Measurements from ENCODE around the gene ICAM4.

Gene ICAM4

GRCh38 chr19:10291554-10292205, 4.9 kb downstream of the ICAM4 start:
- DNase-seq, result no peak

DNA sequence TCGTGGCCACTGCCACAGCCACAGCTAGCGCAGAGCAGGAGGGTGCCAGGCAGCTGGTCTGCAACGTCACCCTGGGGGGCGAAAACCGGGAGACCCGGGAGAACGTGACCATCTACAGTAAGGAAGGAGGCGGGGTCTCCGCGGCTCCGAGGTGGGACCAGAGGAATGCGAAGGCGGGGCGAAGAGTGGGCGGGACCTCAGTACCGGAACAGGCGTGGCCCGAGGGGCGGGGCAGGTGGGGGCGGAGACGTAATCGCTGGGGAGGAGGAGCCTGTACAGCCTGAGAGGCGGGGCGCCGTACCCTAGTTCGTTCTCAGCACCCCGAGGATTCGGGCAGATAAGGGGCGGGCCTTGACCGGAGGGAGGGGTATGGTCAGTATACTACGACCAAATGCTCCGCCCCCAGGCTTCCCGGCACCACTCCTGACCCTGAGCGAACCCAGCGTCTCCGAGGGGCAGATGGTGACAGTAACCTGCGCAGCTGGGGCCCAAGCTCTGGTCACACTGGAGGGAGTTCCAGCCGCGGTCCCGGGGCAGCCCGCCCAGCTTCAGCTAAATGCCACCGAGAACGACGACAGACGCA, 5.5 kb downstream of the ICAM4 start:
- peak; percentile 63 for DNase-seq

- no peak for DNase-seq
These were observed 6.3 kb downstream of the ICAM4 start for GRCh38 chr19:10292789-10293636.

GRCh38 chr19:10293637-10294367, 7.0 kb downstream of the ICAM4 start:
- no peak for DNase-seq

- DNase-seq, result no peak
These were observed 7.6 kb downstream of the ICAM4 start for GRCh38 chr19:10294368-10294697.

- DNase-seq, result peak; percentile 57
These were observed 8.6 kb downstream of the ICAM4 start for GRCh38 chr19:10295305-10295846.

DNA sequence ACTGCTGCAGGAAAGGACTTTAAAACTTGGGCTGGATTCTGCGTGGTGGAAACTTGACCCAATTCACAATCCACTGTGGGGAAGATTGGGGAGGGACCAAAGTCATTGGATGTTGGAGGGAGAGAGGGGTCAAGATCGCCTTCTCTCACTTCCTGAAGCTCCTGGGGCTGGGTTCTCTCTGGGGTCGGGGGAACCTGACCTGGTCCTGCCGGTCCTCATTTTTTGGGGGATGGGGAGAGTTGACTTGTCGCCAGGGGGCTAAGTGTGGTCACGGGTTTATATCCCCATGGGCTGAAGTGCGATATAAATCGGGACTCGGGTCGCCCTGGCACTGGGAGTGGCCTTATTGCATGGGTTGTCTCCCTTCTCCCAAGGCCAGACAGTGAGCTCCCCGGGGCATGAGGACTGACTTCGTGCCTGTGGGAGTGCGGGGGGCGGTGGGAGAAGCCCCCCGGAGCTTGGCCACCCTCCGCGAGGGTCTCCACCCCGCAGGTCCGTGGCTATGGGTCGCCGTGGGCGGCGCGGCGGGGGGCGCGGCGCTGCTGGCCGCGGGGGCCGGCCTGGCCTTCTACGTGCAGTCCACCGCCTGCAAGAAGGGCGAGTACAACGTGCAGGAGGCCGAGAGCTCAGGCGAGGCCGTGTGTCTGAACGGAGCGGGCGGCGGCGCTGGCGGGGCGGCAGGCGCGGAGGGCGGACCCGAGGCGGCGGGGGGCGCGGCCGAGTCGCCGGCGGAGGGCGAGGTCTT, 9.3 kb downstream of the ICAM4 start:
- no peak for DNase-seq

DNA sequence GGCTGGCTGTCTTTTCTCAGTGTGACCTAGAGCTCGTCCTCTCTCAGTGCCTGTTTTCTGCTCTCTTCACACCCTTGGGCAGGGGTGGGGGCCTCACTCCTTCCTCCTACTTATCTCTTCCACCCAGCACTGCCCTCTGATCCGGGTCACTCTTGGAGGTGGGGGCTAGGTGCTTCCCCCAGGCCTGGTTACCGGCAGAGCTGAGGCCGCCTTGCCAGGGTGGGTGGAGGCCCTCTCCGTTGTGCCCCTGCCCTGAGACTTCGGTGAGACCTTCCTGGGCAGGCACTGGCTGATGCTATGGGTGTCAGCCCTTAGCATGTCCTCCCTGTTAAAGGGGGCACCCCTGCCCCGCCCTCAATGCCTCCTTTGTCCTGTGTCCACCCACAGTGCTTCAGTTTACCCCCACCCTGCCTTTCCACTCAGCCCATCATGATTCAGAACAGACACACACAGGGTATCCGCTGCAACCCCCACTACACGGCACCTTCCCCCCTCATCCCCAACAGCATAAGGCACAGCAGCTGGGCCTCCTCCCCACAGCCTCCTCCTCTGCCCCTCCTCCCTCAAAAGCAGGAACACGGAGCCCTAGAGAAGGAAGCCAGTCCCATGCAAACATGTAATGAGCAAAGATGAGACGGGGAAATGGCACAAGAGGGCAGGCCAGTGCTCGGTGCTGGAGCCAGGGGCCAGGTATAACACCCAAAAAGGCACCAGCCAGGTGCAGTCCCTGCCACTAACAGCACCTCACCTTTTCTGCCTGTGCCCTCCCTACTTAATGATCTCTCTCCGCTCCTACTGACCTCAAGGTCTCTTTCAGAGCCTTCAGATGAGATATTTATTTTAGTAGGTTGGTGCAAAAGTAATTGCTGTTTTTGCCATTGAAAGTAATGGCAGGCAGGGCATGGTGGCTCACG, 13.0 kb downstream of the ICAM4 start:
- no peak for DNase-seq

DNA sequence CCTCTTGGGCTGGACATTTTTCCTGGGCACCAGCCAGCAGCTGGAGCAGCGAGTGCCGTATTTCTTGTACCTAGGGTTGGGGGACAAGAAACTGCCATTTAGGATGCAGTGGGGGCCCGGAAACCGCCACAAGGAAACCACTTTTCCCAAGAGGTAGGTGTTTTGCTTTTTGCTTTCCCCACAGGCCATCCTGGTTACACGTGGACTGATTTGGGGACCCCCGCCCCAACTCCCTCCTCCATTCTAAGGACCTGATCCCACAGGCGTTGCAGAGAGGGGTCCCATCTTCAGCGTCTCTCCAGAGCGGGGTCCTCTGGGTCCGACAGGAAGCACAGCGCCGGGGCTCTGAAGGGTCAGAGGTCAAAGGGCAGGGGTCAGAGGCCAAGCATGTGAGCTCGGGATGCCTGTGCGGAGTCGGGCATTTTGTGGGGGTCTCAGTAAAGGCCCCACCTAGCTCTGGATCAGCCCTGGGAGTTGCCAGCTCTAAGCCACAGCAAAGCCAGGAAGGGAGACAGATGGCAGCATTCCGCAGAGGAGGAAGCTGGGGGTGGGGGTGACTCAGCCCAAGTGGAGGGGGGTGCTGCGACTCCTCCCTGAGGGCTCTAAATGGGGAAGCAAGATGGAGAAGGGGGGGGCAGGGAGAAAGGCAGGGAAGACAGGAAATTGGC, 18.5 kb downstream of the ICAM4 start:
- no peak for DNase-seq

DNA sequence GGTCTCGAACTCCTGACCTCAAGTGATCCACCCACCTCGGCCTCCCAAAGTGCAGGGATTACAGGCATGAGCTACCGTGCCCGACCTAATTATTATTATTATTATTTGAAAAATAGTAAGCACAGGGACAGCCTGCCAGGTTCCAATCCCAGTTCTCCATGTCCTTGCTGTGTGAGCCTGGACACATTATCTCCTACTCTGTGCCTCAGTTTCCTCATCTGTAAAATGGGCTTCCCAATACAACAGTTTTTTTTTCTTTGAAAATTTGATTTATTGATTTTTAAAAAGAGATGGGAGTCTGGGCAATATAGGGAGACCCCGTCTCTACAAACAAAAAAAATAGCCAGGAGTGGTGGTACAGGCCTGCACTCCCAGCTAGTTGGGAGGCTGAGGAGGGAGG, 19.6 kb downstream of the ICAM4 start:
- no peak for DNase-seq

DNA sequence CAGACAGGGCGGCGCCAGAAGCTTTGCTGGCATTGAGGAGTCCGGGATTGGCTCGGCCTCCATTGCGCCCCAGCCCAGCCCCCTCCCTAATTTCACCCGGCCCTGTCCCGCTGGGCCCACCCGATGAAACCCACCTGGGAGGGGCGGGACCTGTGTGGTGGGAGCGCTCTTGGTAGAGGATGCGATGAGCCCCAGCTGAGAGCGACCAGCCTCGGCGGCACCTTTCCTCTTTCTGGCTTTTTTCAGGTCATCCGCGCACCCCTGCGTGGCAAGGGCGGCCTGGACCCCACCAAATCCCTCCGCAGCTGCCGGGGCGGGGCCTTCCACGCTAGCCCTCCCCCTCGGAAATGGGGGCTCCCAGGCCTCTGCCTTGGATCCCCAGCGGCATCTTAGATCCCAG, 22.7 kb downstream of the ICAM4 start, which contains the start of gene ZGLP1:
ZGLP1 (minus strand) TSS at position 393 of the 400 bp plus-strand sequence.
- no peak for DNase-seq

- DNase-seq, result peak; percentile 93
These were observed 28.8 kb downstream of the ICAM4 start, which contains the start of gene FDX2 for GRCh38 chr19:10315335-10316214. FDX2 (minus strand) TSS chr19:10316015; CDS start chr19:10315996, 19 bp downstream.

DNA sequence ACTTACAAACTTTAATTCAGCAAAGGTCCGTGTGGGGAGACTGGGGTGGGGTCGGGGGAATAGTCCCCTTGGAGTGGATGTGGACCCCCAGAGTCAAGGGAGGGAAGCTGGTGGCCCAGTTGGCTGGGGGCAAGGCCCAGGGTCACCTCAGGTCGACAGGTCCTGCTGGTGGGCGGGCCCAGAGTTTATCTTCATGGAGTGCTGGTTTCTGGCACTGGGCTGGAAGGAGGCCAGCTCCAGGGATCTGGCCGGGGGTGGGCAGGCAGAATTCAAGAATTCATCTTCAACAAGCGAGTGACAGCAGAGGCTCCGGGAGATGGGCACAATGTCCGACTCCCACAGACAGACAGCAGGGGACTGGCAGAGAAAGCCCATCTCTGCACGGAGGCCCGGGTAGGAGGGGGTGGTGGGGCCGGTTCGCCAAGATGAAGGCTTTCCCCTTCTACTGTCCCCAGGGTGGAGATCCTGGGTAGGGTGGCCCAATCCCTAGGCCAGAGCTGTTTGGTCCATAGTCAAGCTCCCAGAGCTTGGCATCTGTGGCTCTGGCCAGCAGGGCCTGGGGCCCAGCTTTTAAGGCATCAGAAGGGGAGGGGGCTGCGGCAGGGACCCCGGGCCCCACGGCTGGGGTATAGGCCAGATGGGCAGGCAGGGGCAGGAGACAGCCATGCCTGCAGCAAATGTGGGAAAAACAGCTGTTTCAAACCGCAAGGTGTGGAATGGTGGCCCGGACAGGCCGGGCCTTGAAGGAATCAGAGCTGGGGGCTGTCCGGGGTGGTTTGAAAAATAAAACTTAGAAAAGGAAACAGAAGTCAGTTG, 29.7 kb downstream of the ICAM4 start:
- DNase-seq, result no peak

DNA sequence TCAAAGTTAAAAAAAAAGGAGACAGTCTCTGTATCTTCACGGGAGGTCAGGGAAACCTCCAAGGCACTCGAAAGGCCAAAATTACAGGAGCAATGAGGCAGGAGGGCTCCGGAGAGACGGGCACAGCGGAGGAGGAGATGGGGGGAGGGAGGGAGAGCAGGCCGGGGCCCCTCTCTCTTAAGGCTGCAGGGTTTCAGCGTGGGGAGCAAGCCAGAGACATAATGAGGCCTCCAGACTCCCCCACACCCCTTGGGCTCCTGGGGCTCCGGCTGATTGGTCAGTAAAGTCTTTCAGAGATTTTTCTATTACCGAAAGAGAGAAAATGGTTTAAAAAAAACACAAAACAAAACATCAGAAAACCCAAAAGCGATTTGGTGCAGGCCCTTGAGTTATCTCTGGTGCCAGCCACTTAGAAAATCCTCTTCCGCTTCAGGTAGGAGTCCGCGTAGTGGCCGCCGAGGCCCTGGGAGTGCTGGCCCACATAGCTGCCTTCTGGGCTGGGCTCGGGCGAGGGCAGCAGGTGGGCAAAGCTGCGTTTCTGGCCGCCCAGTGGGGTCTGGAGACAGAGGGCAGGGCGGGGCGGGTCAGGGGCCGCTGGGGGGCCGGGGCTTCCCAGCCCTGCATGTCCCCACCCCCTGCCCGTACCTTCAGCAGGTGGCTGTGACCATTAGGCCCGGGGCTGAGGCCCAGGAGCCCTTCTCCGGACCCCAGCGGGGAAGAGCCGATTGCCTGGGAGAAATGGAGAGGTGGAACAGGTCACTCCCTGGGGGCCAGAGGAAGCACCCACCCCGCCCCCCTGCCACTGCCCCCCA, 30.5 kb downstream of the ICAM4 start:
- DNase-seq, result no peak

DNA sequence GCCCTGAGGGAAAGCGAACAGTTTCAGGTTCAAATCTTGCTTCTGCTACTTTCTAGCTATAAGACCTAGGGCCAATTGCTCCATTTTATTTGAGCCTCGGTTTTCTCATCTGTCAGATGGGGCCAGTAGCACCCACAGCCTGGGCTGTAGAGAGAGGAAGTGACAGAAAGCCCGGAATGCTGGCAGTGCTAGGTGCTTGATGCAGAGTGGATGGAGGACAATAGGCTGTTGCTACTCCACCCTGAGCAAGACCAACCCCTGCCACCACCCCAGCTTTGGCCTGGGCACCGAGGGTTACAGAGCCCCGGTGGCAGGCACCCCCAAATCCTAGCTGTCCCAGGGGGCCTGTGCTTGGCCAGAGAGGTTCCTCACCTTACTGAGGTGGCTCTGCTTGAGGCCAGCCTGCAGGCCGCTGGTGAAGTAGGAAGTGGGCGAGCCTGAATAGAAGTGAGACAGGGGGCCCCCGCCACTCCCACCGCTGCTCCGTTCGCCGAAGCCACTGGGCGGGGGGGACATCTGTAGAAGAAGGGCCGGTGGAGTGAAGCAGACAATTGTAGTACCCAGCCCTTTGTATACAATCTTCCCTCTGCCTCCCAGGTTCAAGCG, 31.2 kb downstream of the ICAM4 start:
- DNase-seq, result no peak

DNA sequence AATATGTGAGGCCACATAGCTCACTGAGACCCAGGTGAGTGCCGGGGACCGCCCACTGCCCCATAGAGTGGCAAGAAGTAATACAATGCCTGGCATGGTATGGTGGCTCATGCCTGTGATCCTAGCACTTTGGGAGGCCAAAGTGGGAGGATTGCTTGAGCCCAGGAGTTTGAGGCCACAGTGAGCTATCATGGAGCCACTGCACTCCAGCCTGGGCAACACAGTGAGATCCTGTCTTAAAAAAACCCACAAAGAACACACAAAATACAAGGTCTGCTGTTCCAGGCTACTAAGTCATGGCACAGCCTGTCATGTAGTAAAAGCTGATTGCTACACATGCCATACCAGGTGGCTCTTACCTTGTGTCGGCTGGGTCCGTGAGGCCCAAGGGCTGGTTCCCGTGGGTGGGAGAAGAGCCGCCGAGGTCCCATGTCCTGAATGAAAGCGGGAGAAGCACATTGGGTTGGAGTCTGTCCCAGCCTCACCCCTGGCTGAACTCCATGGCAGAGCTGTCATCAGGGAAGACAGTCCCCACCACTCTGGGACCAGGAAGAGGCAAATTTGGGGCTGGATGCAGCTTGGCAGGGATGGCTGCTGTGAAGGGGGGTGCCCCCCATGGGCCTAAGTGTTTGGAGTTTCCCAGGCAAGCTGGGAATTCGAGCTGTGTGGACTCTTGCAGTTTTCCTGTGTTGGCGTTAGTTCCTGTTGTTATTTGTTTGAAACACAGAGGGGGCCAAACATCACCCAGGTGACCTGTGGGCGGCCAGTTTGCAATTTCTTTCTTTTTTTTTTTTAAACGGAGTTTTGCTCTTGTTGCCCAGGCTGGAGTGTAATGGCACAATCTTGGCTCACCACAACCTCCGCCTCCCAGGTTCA, 32.3 kb downstream of the ICAM4 start:
- no peak for DNase-seq
